Measurements from ENCODE around the gene BRCA2.
"Not testable (repeated sequence)": the region's sequence is repeated elsewhere in the genome, so short reads cannot be mapped to it uniquely, and the experiment has no call there.

Gene BRCA2

GRCh38 chr13:32310134-32310706, 5.1 kb upstream of the BRCA2 start:
- no peak for DNase-seq (ENCODE audit: low read depth)

- no peak for DNase-seq (ENCODE audit: low read depth)
These were observed 4.0 kb upstream of the BRCA2 start for GRCh38 chr13:32311188-32311897.

- DNase-seq (ENCODE audit: low read depth) = peak; percentile 20
These were observed 754 bp upstream of the BRCA2 start for GRCh38 chr13:32314271-32315237.

GRCh38 chr13:32316028-32316339, 676 bp downstream of the BRCA2 start:
- DNase-seq (ENCODE audit: low read depth) = no peak

- no peak for DNase-seq (ENCODE audit: low read depth)
These were observed 1.2 kb downstream of the BRCA2 start for GRCh38 chr13:32316501-32316900.

- no peak for DNase-seq (ENCODE audit: low read depth)
These were observed 2.6 kb downstream of the BRCA2 start for GRCh38 chr13:32317716-32318465.

- no peak for DNase-seq (ENCODE audit: low read depth)
These were observed 5.2 kb downstream of the BRCA2 start for GRCh38 chr13:32320528-32320927.

GRCh38 chr13:32323912-32324311, 8.6 kb downstream of the BRCA2 start:
- DNase-seq (ENCODE audit: low read depth) = no peak

GRCh38 chr13:32330441-32330840, 15.1 kb downstream of the BRCA2 start:
- DNase-seq (ENCODE audit: low read depth) = no peak

GRCh38 chr13:32334671-32335070, 19.4 kb downstream of the BRCA2 start:
- no peak for DNase-seq (ENCODE audit: low read depth)

- no peak for DNase-seq (ENCODE audit: low read depth)
These were observed 25.6 kb downstream of the BRCA2 start for GRCh38 chr13:32340914-32341313.

- no peak for DNase-seq (ENCODE audit: low read depth)
These were observed 32.3 kb downstream of the BRCA2 start for GRCh38 chr13:32347651-32348050.

- not testable (repeated sequence) for DNase-seq (ENCODE audit: low read depth)
These were observed 35.6 kb downstream of the BRCA2 start for GRCh38 chr13:32350839-32351441.

GRCh38 chr13:32354040-32354439, 38.7 kb downstream of the BRCA2 start:
- no peak for DNase-seq (ENCODE audit: low read depth)

GRCh38 chr13:32355935-32356334, 40.6 kb downstream of the BRCA2 start:
- not testable (repeated sequence) for DNase-seq (ENCODE audit: low read depth)

GRCh38 chr13:32362574-32362973, 47.3 kb downstream of the BRCA2 start:
- no peak for DNase-seq (ENCODE audit: low read depth)

GRCh38 chr13:32370805-32371204, 55.5 kb downstream of the BRCA2 start:
- DNase-seq (ENCODE audit: low read depth) = no peak

GRCh38 chr13:32376642-32377415, 61.5 kb downstream of the BRCA2 start:
- DNase-seq (ENCODE audit: low read depth) = no peak

- DNase-seq (ENCODE audit: low read depth) = no peak
These were observed 62.7 kb downstream of the BRCA2 start for GRCh38 chr13:32378012-32378411.

GRCh38 chr13:32381539-32381938, 66.2 kb downstream of the BRCA2 start:
- DNase-seq (ENCODE audit: low read depth) = no peak

Data from activated T-helper 1 cell treated with Interleukin-2 at 50 U/mL for 16 hours (primary cell).